8988T (cell line): ENCODE results near the gene HSPA9.
A peak's percentile ranks its signal among the peaks of the same experiment; 100 is the strongest.

Experiments used
- DNase-seq: peaks from one replicate; pipeline ENCODE4 v3.0.0; 2011

HSPA9 gene

GRCh38 chr5:138575194-138576015, at the start of gene HSPA9:
Gene HSPA9 (minus strand): TSS chr5:138575401. CDS start chr5:138575318, 83 bp downstream.
- peak; percentile 97 for DNase-seq

- DNase-seq, result no peak
These were observed 47.9 kb upstream of the HSPA9 start for GRCh38 chr5:138623053-138623452.

GRCh38 chr5:138622051-138622450, 46.9 kb upstream of the HSPA9 start:
- DNase-seq, result no peak

GRCh38 chr5:138620663-138621224, 45.5 kb upstream of the HSPA9 start:
- no peak for DNase-seq

GRCh38 chr5:138616508-138616907, 41.3 kb upstream of the HSPA9 start:
- no peak for DNase-seq

- DNase-seq, result no peak
These were observed 40.3 kb upstream of the HSPA9 start for GRCh38 chr5:138615461-138615860.

GRCh38 chr5:138611678-138612218, 36.5 kb upstream of the HSPA9 start:
- DNase-seq, result no peak

- DNase-seq, result no peak
These were observed 35.9 kb upstream of the HSPA9 start for GRCh38 chr5:138610918-138611677.

GRCh38 chr5:138610415-138610917, 35.3 kb upstream of the HSPA9 start:
- no peak for DNase-seq

- no peak for DNase-seq
These were observed 31.3 kb upstream of the HSPA9 start for GRCh38 chr5:138606378-138607064.

GRCh38 chr5:138605254-138605972, 30.2 kb upstream of the HSPA9 start:
- DNase-seq, result no peak

- DNase-seq, result no peak
These were observed 29.1 kb upstream of the HSPA9 start for GRCh38 chr5:138604176-138604785.

- DNase-seq, result no peak
These were observed 28.2 kb upstream of the HSPA9 start for GRCh38 chr5:138603249-138603920.

- DNase-seq, result no peak
These were observed 27.3 kb upstream of the HSPA9 start for GRCh38 chr5:138602371-138603000.

GRCh38 chr5:138601444-138601843, 26.2 kb upstream of the HSPA9 start:
- no peak for DNase-seq

GRCh38 chr5:138600446-138600845, 25.2 kb upstream of the HSPA9 start:
- no peak for DNase-seq

GRCh38 chr5:138597661-138598400, 22.6 kb upstream of the HSPA9 start:
- DNase-seq, result no peak

- no peak for DNase-seq
These were observed 21.1 kb upstream of the HSPA9 start for GRCh38 chr5:138596105-138596881.
